Progenitor cell of endocrine pancreas (in vitro differentiated cells): Measurements from ENCODE around the gene PSMB10. TPM values are rescaled to one million over a fixed set of nuclear protein-coding genes. Genes with fewer than 3 reads are reported as not detected.
"Not testable (repeated sequence)": the region's sequence is repeated elsewhere in the genome, so short reads cannot be mapped to it uniquely, and the experiment has no call there.

Experiments used
- DNase-seq: peaks from one replicate; pipeline ENCODE4 v3.0.0; 2021; ENCODE audit warnings: low spot score; ENCODE audit not compliant: unreplicated experiment
- H3K27ac Mint-ChIP-seq: 2 replicates; pipeline ENCODE4 v1.8.0; 2021; ENCODE audit warnings: mild to moderate bottlenecking, moderate library complexity, mixed read lengths
- H3K27me3 Mint-ChIP-seq: 2 replicates; pipeline ENCODE4 v1.8.0; 2021; ENCODE audit warnings: mixed read lengths
- H3K36me3 Mint-ChIP-seq: 2 replicates; pipeline ENCODE4 v1.8.0; 2022; ENCODE audit warnings: mixed read lengths; ENCODE audit not compliant: insufficient read depth
- H3K4me1 Mint-ChIP-seq: 2 replicates; pipeline ENCODE4 v1.8.0; 2021; ENCODE audit warnings: low read depth, mixed read lengths
- H3K4me3 Mint-ChIP-seq: 2 replicates; pipeline ENCODE4 v1.8.0; 2021; ENCODE audit warnings: low read depth, mild to moderate bottlenecking, moderate library complexity, mixed read lengths
- H3K9me3 Mint-ChIP-seq: 2 replicates; pipeline ENCODE4 v1.8.0; 2021; ENCODE audit warnings: low read depth, mixed read lengths
- CTCF ChIP-seq: fragments of 200-600 bp; sonication (generic); IDR thresholded peaks from one replicate; pipeline ENCODE4 v1.5.0; 2021; ENCODE audit warnings: antibody characterized with exemption, mild to moderate bottlenecking; ENCODE audit not compliant: unreplicated experiment
- total RNA-seq: library from RNA; stranded (reverse); gene quantifications from 2 replicates; pipeline ENCODE4 v1.2.1, GENCODE V29; 2021

The PSMB10 gene
- total RNA-seq, 1 donor from 2014 or later: 9.8 TPM

GRCh38 chr16:67917852-67918236, 18.8 kb downstream of the PSMB10 start:
- DNase-seq: no peak
- H3K9me3 Mint-ChIP-seq: no peaks in the 10 kb centered on the region
- no peaks in the 10 kb centered on the region for H3K27me3 Mint-ChIP-seq
- no peak for TF ChIP-seq CTCF
- H3K4me3 Mint-ChIP-seq: no peak overlapping the region
- peaks cover 3% of the 10 kb centered on the region for H3K36me3 Mint-ChIP-seq
- peak overlapping the region; percentile 72 for H3K27ac Mint-ChIP-seq
- peaks cover 6% of the 10 kb centered on the region for H3K4me1 Mint-ChIP-seq

GRCh38 chr16:67917140-67917851, 19.4 kb downstream of the PSMB10 start:
- Mint-ChIP-seq H3K27ac (peak overlapping the region; percentile 72), H3K36me3 (peaks cover 3% of the 10 kb centered on the region), H3K27me3 (no peaks in the 10 kb centered on the region), H3K4me1 (peaks cover 6% of the 10 kb centered on the region), H3K9me3 (no peaks in the 10 kb centered on the region), H3K4me3 (no peak overlapping the region)
- no peak for TF ChIP-seq CTCF
- no peak for DNase-seq

GRCh38 chr16:67915831-67916723, 20.6 kb downstream of the PSMB10 start:
- Mint-ChIP-seq H3K27me3 (no peaks in the 10 kb centered on the region), H3K27ac (peak overlapping the region; percentile 20)

GRCh38 chr16:67915496-67915769, 21.2 kb downstream of the PSMB10 start:
- H3K36me3 Mint-ChIP-seq, H3K4me3 Mint-ChIP-seq, H3K9me3 Mint-ChIP-seq, H3K4me1 Mint-ChIP-seq, DNase-seq, H3K27ac Mint-ChIP-seq, H3K27me3 Mint-ChIP-seq: not testable (repeated sequence)

More at GRCh38 chr16:67915831-67916723, 20.6 kb downstream of the PSMB10 start:
- peaks cover 6% of the 10 kb centered on the region for H3K4me1 Mint-ChIP-seq
- H3K4me3 Mint-ChIP-seq: no peak overlapping the region
- H3K36me3 Mint-ChIP-seq: peaks cover 3% of the 10 kb centered on the region
- no peak for TF ChIP-seq CTCF
- H3K9me3 Mint-ChIP-seq: no peaks in the 10 kb centered on the region
- no peak for DNase-seq

- no peaks in the 10 kb centered on the region for H3K27me3 Mint-ChIP-seq
- H3K4me1 Mint-ChIP-seq: peaks cover 6% of the 10 kb centered on the region
- H3K4me3 Mint-ChIP-seq: no peak overlapping the region
- TF ChIP-seq CTCF: no peak
- H3K27ac Mint-ChIP-seq: peak overlapping the region; percentile 89
- H3K36me3 Mint-ChIP-seq: peaks cover 3% of the 10 kb centered on the region
- H3K9me3 Mint-ChIP-seq: no peaks in the 10 kb centered on the region
- DNase-seq: no peak
These were observed 21.7 kb downstream of the PSMB10 start for GRCh38 chr16:67914758-67915495.
